Activated CD4-positive, alpha-beta memory T cell treated with anti-CD3 and anti-CD28 coated beads for 36 hours (primary cell): ENCODE measurements around the gene AMER3. TPM values are rescaled to one million over a fixed set of nuclear protein-coding genes. Genes with fewer than 3 reads are reported as not detected.

Source experiments
- CTCF ChIA-PET: fragments of 350-600 bp; sonication (Branson Sonifier 250); formaldehyde crosslinking; loops from one replicate; lab custom pipeline; 2021; ENCODE audit warnings: antibody characterized with exemption, inconsistent platforms; lab: Charles Lee
- POLR2A ChIA-PET: fragments of 350-600 bp; sonication (Branson Sonifier 250); formaldehyde crosslinking; loops from one replicate; lab custom pipeline; 2021; ENCODE audit warnings: antibody characterized with exemption; lab: Charles Lee
- DNase-seq: peaks from one replicate; pipeline ENCODE4 v3.0.0-alpha.2; 2020
- H3K27ac Mint-ChIP-seq: one replicate; pipeline ENCODE4 v1.8.0; 2021; ENCODE audit warnings: mixed read lengths
- H3K27me3 Mint-ChIP-seq: one replicate; pipeline ENCODE4 v1.8.0; 2021; ENCODE audit warnings: mixed read lengths
- H3K36me3 Mint-ChIP-seq: one replicate; pipeline ENCODE4 v1.8.0; 2021; ENCODE audit warnings: mixed read lengths
- H3K4me1 Mint-ChIP-seq: one replicate; pipeline ENCODE4 v1.8.0; 2021; ENCODE audit warnings: low read depth, mixed read lengths
- H3K4me3 Mint-ChIP-seq: one replicate; pipeline ENCODE4 v1.8.0; 2021; ENCODE audit warnings: mild to moderate bottlenecking, mixed read lengths
- H3K9me3 Mint-ChIP-seq: one replicate; pipeline ENCODE4 v1.8.0; 2021; ENCODE audit warnings: mixed read lengths
- intact Hi-C: fragments of 100-400 bp; cut with micrococcal nuclease; formaldehyde crosslinking; loops from one replicate; pipeline ENCODE4 v1.15.1; 2023
- total RNA-seq, 2 experiments: library from RNA; stranded (reverse); gene quantifications; one replicate each; pipeline ENCODE4 v1.2.3, GENCODE V29; 2021

The AMER3 gene
- total RNA-seq, 2 experiments from 2014 or later, result not detected

DNA sequence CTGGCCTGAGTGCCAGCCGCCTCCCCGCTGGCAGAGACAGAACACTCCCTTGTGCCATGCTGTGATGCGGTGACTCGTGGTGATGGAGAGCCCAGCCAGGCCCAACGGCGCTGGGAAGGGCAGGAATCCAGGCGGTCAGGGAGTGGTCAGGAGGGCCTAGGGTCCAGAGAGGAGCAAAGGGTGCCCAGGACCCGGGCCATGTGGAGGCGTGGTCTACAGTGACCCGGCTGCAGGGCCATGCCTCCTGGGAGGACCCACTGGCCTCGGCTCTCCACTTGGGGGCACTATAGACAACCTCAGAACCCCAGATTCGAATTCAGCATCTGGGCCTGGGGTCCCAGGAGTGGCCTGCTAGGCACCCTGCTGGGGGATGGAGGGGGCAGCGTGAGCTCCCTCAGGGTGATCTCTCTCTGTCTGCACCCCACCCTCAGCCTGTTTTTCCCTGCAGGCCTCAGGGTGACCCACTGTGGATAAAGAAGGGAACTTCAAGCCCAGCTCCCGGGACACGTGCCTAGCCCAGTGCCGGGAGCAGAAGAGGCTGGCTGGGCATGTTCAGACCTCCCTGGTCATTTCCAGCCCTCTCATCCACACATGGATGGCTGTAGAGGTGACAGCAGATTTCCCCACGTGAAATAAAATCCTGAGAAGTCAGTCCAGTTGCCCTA is 13.0 kb downstream of the AMER3 start:
- intact Hi-C loops, result no loop called here
- DNase-seq, result no peak
- ChIA-PET POLR2A (no interaction called here), CTCF (interaction anchor here (0.8 kb wide), 1 partner anchor 9 kb away, joined by 3 read pairs; no protein-coding TSS in a partner anchor)
- Mint-ChIP-seq H3K27me3 (peaks cover 9% of the 10 kb centered on the region), H3K36me3 (no peaks in the 10 kb centered on the region), H3K27ac (no peak overlapping the region), H3K4me1 (no peaks in the 10 kb centered on the region), H3K4me3 (no peak overlapping the region), H3K9me3 (no peaks in the 10 kb centered on the region)

DNA sequence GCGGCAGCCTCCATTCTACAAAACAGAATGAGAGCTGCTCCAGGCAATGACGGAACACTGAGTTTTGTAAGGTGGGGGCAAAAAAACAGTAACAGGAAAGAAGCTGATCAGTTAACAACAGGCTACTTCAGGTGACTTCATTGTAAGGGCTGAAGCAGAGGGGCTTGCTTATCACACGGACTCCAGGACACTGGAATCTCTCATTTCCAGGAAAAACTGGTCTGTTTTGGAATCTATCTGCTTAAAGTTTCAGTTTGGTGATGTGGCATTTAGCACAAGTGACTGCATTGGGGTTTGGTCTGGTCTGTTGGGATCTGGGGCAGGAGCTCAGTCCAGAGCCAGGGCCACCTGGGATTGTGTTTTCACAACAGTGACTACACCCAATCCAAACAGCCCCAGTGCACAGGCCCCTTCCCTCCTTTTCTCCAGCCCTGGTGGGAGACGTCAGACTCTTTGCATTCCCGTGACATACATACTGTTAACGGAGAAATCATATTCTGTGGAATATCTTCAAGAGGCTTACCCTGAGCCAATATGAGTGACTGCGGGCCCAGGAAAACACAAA is 14.1 kb downstream of the AMER3 start:
- DNase-seq, result no peak
- no peaks in the 10 kb centered on the region for H3K36me3 Mint-ChIP-seq
- ChIA-PET POLR2A (no interaction called here), CTCF (interaction anchor here (0.8 kb wide), 1 partner anchor 10 kb away, joined by 3 read pairs; no protein-coding TSS in a partner anchor)
- H3K27me3 Mint-ChIP-seq, result peaks cover 9% of the 10 kb centered on the region
- no peaks in the 10 kb centered on the region for H3K9me3 Mint-ChIP-seq
- no peak overlapping the region for H3K27ac Mint-ChIP-seq
- no peaks in the 10 kb centered on the region for H3K4me1 Mint-ChIP-seq
- intact Hi-C loops, result no loop called here
- H3K4me3 Mint-ChIP-seq, result no peak overlapping the region

GRCh38 chr2:130776550-130776949 is 21.2 kb downstream of the AMER3 start:
- no peak for DNase-seq
- H3K27ac Mint-ChIP-seq, result no peak overlapping the region
- POLR2A ChIA-PET, result no interaction called here

GRCh38 chr2:130778781-130779180 is 23.4 kb downstream of the AMER3 start:
- intact Hi-C loops, result no loop called here
- Mint-ChIP-seq H3K4me3 (no peak overlapping the region), H3K9me3 (peaks cover 4% of the 10 kb centered on the region), H3K27me3 (peaks cover 5% of the 10 kb centered on the region), H3K4me1 (no peaks in the 10 kb centered on the region), H3K27ac (no peak overlapping the region), H3K36me3 (no peaks in the 10 kb centered on the region)
- DNase-seq, result no peak
- CTCF ChIA-PET, result no interaction called here
- POLR2A ChIA-PET, result no interaction called here

More at GRCh38 chr2:130776550-130776949, 21.2 kb downstream of the AMER3 start:
- intact Hi-C loops, result no loop called here
- H3K27me3 Mint-ChIP-seq, result peaks cover 5% of the 10 kb centered on the region
- no peaks in the 10 kb centered on the region for H3K4me1 Mint-ChIP-seq
- H3K9me3 Mint-ChIP-seq, result no peaks in the 10 kb centered on the region
- H3K36me3 Mint-ChIP-seq, result no peaks in the 10 kb centered on the region
- no peak overlapping the region for H3K4me3 Mint-ChIP-seq
- CTCF ChIA-PET, result no interaction called here

DNA sequence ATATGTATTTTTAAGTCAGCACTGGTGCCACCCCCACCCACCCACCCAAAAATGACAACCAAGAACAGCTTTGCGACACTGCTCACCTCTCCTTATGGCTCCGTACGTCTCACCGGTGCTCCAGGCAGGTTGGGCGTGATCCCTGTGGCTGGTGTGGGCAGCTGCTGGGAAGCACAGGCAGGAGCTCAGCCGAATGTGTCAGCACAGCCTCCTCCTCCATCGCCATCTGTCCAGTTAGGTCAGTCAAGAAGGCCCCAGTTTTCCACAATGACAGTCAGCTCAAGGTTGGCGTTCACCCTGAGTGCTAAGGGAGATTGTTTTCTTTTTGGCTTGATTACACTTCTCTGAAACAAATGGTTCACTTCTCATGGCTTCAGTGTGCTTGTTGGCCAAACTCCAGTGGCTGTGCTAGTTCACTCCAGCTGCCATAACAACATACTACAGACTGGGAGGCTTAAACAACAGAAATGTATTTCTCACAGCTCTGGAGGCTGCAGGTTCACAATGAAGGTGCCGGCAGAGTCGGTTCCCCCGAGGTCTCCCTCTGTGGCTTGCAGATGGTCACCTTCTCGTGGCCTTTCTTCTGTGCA is 30.2 kb downstream of the AMER3 start:
- intact Hi-C loops, result no loop called here
- Mint-ChIP-seq H3K27me3 (peaks cover 7% of the 10 kb centered on the region), H3K36me3 (no peaks in the 10 kb centered on the region), H3K4me3 (no peak overlapping the region), H3K27ac (no peak overlapping the region), H3K4me1 (no peaks in the 10 kb centered on the region), H3K9me3 (peaks cover 4% of the 10 kb centered on the region)
- CTCF ChIA-PET, result interaction anchor here (0.6 kb wide), 1 partner anchor 12 kb away, joined by 3 read pairs; no protein-coding TSS in a partner anchor
- POLR2A ChIA-PET, result no interaction called here
- DNase-seq, result no peak

DNA sequence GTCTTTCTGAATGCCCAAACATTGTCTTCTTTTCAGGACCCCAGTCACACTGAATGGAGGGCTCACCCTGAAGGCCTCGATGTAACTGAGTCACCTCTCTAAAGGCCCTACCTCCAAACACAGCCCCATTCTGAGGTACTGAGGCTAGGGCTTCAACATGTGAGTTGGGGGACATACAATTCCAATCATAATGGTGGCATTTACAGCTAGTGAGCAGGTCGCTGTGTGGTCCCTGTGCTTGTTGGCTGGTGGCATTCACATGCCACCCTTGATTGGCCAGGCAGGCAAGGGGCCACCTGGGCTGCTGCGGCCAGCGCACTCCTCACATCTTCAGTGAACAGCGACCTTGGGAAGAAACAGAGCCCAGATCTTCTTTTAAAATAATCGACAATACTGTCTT is 30.7 kb downstream of the AMER3 start:
- peaks cover 5% of the 10 kb centered on the region for H3K27me3 Mint-ChIP-seq
- peaks cover 4% of the 10 kb centered on the region for H3K9me3 Mint-ChIP-seq
- H3K4me3 Mint-ChIP-seq, result no peak overlapping the region
- intact Hi-C loops, result no loop called here
- H3K27ac Mint-ChIP-seq, result no peak overlapping the region
- ChIA-PET CTCF (interaction anchor here (0.6 kb wide), 1 partner anchor 12 kb away, joined by 3 read pairs; no protein-coding TSS in a partner anchor), POLR2A (no interaction called here)
- no peak for DNase-seq
- no peaks in the 10 kb centered on the region for H3K4me1 Mint-ChIP-seq
- H3K36me3 Mint-ChIP-seq, result no peaks in the 10 kb centered on the region

DNA sequence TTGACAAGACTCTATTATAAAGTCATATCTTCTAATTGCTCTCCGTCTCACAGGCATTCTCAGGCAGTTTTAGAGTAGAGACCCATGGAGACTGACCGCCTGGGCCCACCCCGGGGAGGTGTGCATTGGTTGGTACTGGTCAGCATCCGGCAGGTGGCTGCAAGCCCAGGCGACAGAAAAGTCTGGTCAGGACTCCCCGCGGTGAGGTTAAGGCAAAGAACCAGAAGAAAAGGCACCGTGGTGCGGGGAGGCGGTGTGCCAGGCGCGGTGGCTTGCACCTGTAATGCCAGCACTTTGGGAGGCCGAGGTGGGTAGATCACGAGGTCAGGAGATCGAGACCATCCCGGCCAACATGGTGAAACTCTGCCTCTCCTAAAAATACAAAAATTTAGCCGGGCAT is 32.5 kb downstream of the AMER3 start:
- H3K27ac Mint-ChIP-seq, result no peak overlapping the region
- ChIA-PET CTCF (no interaction called here), POLR2A (no interaction called here)
- H3K4me1 Mint-ChIP-seq, result no peaks in the 10 kb centered on the region
- peaks cover 5% of the 10 kb centered on the region for H3K27me3 Mint-ChIP-seq
- H3K9me3 Mint-ChIP-seq, result peaks cover 1% of the 10 kb centered on the region
- no peak overlapping the region for H3K4me3 Mint-ChIP-seq
- intact Hi-C loops, result no loop called here
- no peak for DNase-seq
- H3K36me3 Mint-ChIP-seq, result no peaks in the 10 kb centered on the region

GRCh38 chr2:130790312-130790711 is 35.0 kb downstream of the AMER3 start:
- H3K9me3 Mint-ChIP-seq, result no peaks in the 10 kb centered on the region
- no peak overlapping the region for H3K27ac Mint-ChIP-seq
- intact Hi-C loops, result no loop called here
- H3K4me1 Mint-ChIP-seq, result no peaks in the 10 kb centered on the region
- peaks cover 5% of the 10 kb centered on the region for H3K27me3 Mint-ChIP-seq
- no peak for DNase-seq
- no peaks in the 10 kb centered on the region for H3K36me3 Mint-ChIP-seq
- ChIA-PET POLR2A (no interaction called here), CTCF (interaction anchor here (0.7 kb wide), 1 partner anchor 84 kb away, joined by 4 read pairs; no protein-coding TSS in a partner anchor)
- no peak overlapping the region for H3K4me3 Mint-ChIP-seq

DNA sequence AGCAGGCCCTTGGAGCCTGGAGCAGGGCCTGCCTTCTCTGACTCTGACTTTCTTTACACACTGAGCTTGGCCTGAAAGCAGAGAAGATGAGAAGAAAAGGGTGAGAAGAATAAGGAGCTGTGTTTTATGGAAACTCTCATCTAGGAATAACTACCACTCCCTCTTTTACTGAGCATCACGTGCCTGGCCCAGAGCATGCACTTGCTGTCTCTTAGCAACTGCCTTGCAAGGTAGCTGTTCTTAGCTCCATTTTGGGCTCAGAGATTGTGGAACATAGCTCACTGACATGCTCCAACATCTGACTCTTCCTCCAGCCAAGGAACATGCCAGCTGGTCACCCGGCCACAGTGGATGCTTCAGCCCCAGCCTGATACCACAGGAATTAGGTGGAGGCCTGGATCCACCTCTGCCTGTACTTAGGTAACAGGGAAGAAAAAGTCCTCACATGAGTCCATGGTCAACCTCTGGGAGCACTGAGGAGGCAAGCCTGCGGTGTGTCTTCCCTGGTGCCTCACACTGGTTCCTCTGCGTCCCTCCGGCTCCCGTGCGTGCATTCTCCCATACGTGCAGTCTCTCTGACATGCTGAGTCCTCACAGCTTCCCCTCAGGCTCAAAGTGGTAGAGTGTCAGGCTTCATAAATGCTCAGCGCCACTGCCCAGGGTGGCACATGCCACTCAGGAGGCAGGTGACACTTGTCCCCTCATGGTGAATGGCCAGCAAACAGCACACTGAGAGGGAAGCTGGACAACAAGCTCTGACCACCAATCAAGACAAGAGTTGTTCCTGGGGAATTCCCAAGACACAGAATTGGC is 35.7 kb downstream of the AMER3 start:
- intact Hi-C loops, result no loop called here
- no peak overlapping the region for H3K27ac Mint-ChIP-seq
- no peaks in the 10 kb centered on the region for H3K36me3 Mint-ChIP-seq
- H3K4me1 Mint-ChIP-seq, result no peaks in the 10 kb centered on the region
- CTCF ChIA-PET, result interaction anchor here (0.7 kb wide), 1 partner anchor 84 kb away, joined by 4 read pairs; no protein-coding TSS in a partner anchor
- no peak for DNase-seq
- POLR2A ChIA-PET, result no interaction called here
- H3K27me3 Mint-ChIP-seq, result peaks cover 3% of the 10 kb centered on the region
- no peak overlapping the region for H3K4me3 Mint-ChIP-seq
- no peaks in the 10 kb centered on the region for H3K9me3 Mint-ChIP-seq

- intact Hi-C loops, result no loop called here
- no peak for DNase-seq
- H3K27me3 Mint-ChIP-seq, result peaks cover 3% of the 10 kb centered on the region
- no peaks in the 10 kb centered on the region for H3K36me3 Mint-ChIP-seq
- H3K9me3 Mint-ChIP-seq, result no peaks in the 10 kb centered on the region
- ChIA-PET POLR2A (no interaction called here), CTCF (no interaction called here)
- H3K27ac Mint-ChIP-seq, result no peak overlapping the region
- H3K4me1 Mint-ChIP-seq, result no peaks in the 10 kb centered on the region
- H3K4me3 Mint-ChIP-seq, result no peak overlapping the region
Measured at GRCh38 chr2:130791617-130791939, 36.2 kb downstream of the AMER3 start.

DNA sequence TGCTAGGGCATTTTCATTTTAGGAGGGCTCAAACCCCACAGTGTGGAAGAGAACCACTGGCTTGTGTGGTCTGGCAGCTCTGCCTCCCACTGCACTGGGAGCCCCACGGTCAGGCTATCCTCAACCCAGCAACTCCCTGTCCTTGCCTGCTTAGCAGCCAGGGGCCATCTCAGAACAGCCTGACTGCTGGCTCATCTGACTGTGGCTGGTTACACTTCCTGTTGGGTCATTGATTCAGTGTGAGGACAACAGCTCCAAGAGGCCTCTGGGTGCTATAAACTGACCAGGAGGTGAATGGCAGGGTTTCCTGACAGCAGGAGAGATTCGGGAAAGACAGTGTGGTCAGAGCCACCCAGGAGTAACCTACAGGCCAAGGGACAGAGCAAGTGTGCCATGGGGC is 40.1 kb downstream of the AMER3 start:
- no peak for DNase-seq
- POLR2A ChIA-PET, result no interaction called here
- no peaks in the 10 kb centered on the region for H3K27me3 Mint-ChIP-seq
- no peak overlapping the region for H3K27ac Mint-ChIP-seq
- CTCF ChIA-PET, result interaction anchor here (0.6 to 7.3 kb wide), 5 partner anchors 21 to 125 kb away, joined by 3 to 246 read pairs (median 32); no protein-coding TSS in a partner anchor
- no peaks in the 10 kb centered on the region for H3K9me3 Mint-ChIP-seq
- H3K4me3 Mint-ChIP-seq, result no peak overlapping the region
- H3K36me3 Mint-ChIP-seq, result no peaks in the 10 kb centered on the region
- intact Hi-C loops, result loop anchor here (5.0 kb wide), 1 partner anchor 68 kb away; the partner anchor contains the start of gene GPR148
- H3K4me1 Mint-ChIP-seq, result peaks cover 3% of the 10 kb centered on the region

DNA sequence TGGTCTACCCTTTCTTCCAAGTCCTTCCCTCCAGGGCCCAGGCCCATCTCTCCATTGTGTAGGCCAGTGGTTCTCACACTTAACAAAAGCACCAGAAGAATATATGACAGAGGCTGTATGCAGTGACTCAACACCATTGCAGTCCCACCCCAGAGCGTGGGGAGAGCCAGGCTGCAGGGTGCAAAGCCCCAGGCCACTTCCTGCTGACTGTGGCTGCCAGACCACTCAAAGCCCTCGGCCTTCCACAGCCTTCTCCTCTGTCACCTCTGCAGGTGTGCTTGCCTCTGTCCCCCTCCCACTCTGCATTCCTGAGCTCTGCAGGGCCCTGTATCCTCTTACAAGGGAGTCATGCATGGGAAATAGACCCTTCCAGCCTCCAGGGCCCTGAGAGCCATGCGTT is 41.0 kb downstream of the AMER3 start:
- intact Hi-C loops, result loop anchor here (5.0 kb wide), 1 partner anchor 69 kb away; the partner anchor contains the start of gene GPR148

More for the DNA sequence above, 41.0 kb downstream of the AMER3 start:
- POLR2A ChIA-PET, result no interaction called here
- Mint-ChIP-seq H3K27ac (no peak overlapping the region), H3K9me3 (no peaks in the 10 kb centered on the region), H3K4me3 (no peak overlapping the region), H3K27me3 (no peaks in the 10 kb centered on the region), H3K4me1 (peaks cover 3% of the 10 kb centered on the region), H3K36me3 (no peaks in the 10 kb centered on the region)
- no peak for DNase-seq
- CTCF ChIA-PET, result interaction anchor here (1.7 to 7.3 kb wide), 5 partner anchors 36 to 124 kb away, joined by 4 to 246 read pairs (median 32); no protein-coding TSS in a partner anchor
